Measurements from ENCODE around the gene OR13C4. TPM values are rescaled to one million over a fixed set of nuclear protein-coding genes. Genes with fewer than 3 reads are reported as not detected.

OR13C4 gene
- polyA plus RNA-seq (not detected in 2 replicates), polyA minus RNA-seq (not detected in 2 replicates)

DNA sequence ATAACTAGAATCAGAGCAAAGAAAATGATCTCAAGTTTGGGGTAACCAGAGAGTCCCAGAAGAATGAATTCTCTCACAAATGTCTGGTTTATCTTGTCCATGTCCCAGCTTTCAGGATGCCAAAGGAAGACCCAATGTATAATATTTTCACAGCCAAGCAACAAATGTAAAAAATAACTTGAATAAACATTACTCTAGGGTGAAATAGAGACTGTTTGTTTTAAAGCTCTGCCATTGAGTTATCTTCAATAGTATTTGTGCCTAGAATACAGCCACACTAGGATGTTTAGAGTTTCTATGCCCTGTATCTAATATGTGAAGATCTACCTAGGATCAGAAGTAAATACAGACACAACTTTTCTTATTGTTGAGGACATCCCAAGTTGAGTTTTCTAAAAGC is at the start of gene OR13C4:
Gene OR13C4 (minus strand): TSS at position 101 of the 400 bp plus-strand sequence. CDS start 0 bp downstream, at position 101.
- TF ChIP-seq, protein P1, sequence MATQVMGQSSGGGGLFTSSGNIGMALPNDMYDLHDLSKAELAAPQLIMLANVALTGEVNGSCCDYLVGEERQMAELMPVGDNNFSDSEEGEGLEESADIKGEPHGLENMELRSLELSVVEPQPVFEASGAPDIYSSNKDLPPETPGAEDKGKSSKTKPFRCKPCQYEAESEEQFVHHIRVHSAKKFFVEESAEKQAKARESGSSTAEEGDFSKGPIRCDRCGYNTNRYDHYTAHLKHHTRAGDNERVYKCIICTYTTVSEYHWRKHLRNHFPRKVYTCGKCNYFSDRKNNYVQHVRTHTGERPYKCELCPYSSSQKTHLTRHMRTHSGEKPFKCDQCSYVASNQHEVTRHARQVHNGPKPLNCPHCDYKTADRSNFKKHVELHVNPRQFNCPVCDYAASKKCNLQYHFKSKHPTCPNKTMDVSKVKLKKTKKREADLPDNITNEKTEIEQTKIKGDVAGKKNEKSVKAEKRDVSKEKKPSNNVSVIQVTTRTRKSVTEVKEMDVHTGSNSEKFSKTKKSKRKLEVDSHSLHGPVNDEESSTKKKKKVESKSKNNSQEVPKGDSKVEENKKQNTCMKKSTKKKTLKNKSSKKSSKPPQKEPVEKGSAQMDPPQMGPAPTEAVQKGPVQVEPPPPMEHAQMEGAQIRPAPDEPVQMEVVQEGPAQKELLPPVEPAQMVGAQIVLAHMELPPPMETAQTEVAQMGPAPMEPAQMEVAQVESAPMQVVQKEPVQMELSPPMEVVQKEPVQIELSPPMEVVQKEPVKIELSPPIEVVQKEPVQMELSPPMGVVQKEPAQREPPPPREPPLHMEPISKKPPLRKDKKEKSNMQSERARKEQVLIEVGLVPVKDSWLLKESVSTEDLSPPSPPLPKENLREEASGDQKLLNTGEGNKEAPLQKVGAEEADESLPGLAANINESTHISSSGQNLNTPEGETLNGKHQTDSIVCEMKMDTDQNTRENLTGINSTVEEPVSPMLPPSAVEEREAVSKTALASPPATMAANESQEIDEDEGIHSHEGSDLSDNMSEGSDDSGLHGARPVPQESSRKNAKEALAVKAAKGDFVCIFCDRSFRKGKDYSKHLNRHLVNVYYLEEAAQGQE (IDR thresholded peaks at IDR 0.05; ENCODE audit: borderline replicate concordance) = no peak
- TF ChIP-seq TAF1 (IDR thresholded peaks at IDR 0.05; ENCODE audit: low read depth) = no peak
- TF ChIP-seq EP300 (conservative IDR thresholded peaks at IDR 0.05; ENCODE audit: poor library complexity, severe bottlenecking) = no peak
- TF ChIP-seq RAD21 (conservative IDR thresholded peaks at IDR 0.05) = no peak
- TF ChIP-seq SMC3 (conservative IDR thresholded peaks at IDR 0.05; ENCODE audit: poor library complexity) = no peak
- TF ChIP-seq EZH2 (IDR thresholded peaks at IDR 0.05; ENCODE audit: borderline replicate concordance, insufficient read depth, low read length, poor library complexity, severe bottlenecking) = no peak
- TF ChIP-seq POLR2AphosphoS5 (IDR thresholded peaks at IDR 0.05) = no peak
- TF ChIP-seq, protein P2, sequence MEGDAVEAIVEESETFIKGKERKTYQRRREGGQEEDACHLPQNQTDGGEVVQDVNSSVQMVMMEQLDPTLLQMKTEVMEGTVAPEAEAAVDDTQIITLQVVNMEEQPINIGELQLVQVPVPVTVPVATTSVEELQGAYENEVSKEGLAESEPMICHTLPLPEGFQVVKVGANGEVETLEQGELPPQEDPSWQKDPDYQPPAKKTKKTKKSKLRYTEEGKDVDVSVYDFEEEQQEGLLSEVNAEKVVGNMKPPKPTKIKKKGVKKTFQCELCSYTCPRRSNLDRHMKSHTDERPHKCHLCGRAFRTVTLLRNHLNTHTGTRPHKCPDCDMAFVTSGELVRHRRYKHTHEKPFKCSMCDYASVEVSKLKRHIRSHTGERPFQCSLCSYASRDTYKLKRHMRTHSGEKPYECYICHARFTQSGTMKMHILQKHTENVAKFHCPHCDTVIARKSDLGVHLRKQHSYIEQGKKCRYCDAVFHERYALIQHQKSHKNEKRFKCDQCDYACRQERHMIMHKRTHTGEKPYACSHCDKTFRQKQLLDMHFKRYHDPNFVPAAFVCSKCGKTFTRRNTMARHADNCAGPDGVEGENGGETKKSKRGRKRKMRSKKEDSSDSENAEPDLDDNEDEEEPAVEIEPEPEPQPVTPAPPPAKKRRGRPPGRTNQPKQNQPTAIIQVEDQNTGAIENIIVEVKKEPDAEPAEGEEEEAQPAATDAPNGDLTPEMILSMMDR (IDR thresholded peaks at IDR 0.05; ENCODE audit: poor library complexity, severe bottlenecking) = no peak
- TF ChIP-seq MXI1 (conservative IDR thresholded peaks at IDR 0.05; ENCODE audit: poor library complexity, severe bottlenecking) = no peak

DNA sequence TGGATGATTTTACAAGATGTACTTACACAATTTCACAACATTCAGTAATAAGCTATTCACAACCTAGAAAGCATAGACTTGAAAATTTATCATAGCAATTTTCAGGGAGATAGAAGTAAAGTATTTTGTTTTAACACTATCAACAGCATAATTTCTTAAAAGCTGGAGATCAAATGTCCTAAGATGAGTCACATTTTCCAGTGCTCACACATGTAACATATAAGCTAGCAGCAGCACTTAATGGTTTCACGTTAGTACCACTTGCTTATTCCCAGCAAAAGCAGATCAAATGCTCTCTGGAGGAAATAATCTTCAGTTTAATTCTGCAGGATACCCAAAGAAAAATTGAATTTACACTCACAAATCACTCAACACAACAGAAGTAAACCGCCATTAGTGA is 48.4 kb upstream of the OR13C4 start:
- Histone ChIP-seq H2AFZ (ENCODE audit: low read depth, low read length) (no peak overlapping the region), H3K9ac (ENCODE audit: low read length) (no peak overlapping the region), H3K27ac (ENCODE audit: low read length) (no peak overlapping the region), H3K36me3 (ENCODE audit: insufficient read depth, low read length) (no peaks in the 10 kb centered on the region), H3F3A (ENCODE audit: insufficient read depth, low read length, poor library complexity, severe bottlenecking) (no peaks in the 10 kb centered on the region), H3K4me3 (ENCODE audit: low read length) (no peak overlapping the region), H3K9me3 (ENCODE audit: low read length) (no peaks in the 10 kb centered on the region), H4K20me1 (ENCODE audit: insufficient read depth) (no peaks in the 10 kb centered on the region), H3K9me2 (ENCODE audit: insufficient read depth, low read length) (no peaks in the 10 kb centered on the region), H3K79me2 (replicated peaks; ENCODE audit: insufficient read depth, low read length) (no peaks in the 10 kb centered on the region), H3K4me2 (ENCODE audit: low read length) (no peak overlapping the region), H3K27me3 (ENCODE audit: insufficient read depth, low read depth, low read length) (no peaks in the 10 kb centered on the region)
- TF ChIP-seq TAF1 (IDR thresholded peaks at IDR 0.05; ENCODE audit: low read depth) (no peak), EP300 (conservative IDR thresholded peaks at IDR 0.05; ENCODE audit: poor library complexity, severe bottlenecking) (no peak), MXI1 (conservative IDR thresholded peaks at IDR 0.05; ENCODE audit: poor library complexity, severe bottlenecking) (no peak), RAD21 (conservative IDR thresholded peaks at IDR 0.05) (no peak), EZH2 (IDR thresholded peaks at IDR 0.05; ENCODE audit: borderline replicate concordance, insufficient read depth, low read length, poor library complexity, severe bottlenecking) (no peak), POLR2AphosphoS5 (IDR thresholded peaks at IDR 0.05) (no peak), SMC3 (conservative IDR thresholded peaks at IDR 0.05; ENCODE audit: poor library complexity) (no peak)
- TF ChIP-seq, protein P2 (IDR thresholded peaks at IDR 0.05; ENCODE audit: poor library complexity, severe bottlenecking) = no peak
- TF ChIP-seq, protein P1 (IDR thresholded peaks at IDR 0.05; ENCODE audit: borderline replicate concordance) = no peak

More for the DNA sequence above, at the start of gene OR13C4:
- Histone ChIP-seq H3K36me3 (ENCODE audit: insufficient read depth, low read length) (no peaks in the 10 kb centered on the region), H3K27me3 (ENCODE audit: insufficient read depth, low read depth, low read length) (no peaks in the 10 kb centered on the region), H3K4me3 (ENCODE audit: low read length) (no peak within 1 kb of the TSS), H3F3A (ENCODE audit: insufficient read depth, low read length, poor library complexity, severe bottlenecking) (no peaks in the 10 kb centered on the region), H4K20me1 (ENCODE audit: insufficient read depth) (no peaks in the 10 kb centered on the region), H3K9ac (ENCODE audit: low read length) (no peak within 1 kb of the TSS), H3K27ac (ENCODE audit: low read length) (no peak within 1 kb of the TSS), H3K4me2 (ENCODE audit: low read length) (no peak within 1 kb of the TSS), H3K79me2 (replicated peaks; ENCODE audit: insufficient read depth, low read length) (no peaks in the 10 kb centered on the region), H3K9me3 (ENCODE audit: low read length) (no peaks in the 10 kb centered on the region), H3K9me2 (ENCODE audit: insufficient read depth, low read length) (no peaks in the 10 kb centered on the region), H2AFZ (ENCODE audit: low read depth, low read length) (no peak within 1 kb of the TSS)
